HG03342 (cell line): Measurements from ENCODE around the gene CHSY1.

Source experiments
- ATAC-seq: cut with Tn5 transposase; IDR thresholded peaks from one replicate; pipeline ENCODE4 v1.9.1; 2021; ENCODE audit warnings: mild to moderate bottlenecking, moderate library complexity; ENCODE audit not compliant: unreplicated experiment

CHSY1 gene

DNA sequence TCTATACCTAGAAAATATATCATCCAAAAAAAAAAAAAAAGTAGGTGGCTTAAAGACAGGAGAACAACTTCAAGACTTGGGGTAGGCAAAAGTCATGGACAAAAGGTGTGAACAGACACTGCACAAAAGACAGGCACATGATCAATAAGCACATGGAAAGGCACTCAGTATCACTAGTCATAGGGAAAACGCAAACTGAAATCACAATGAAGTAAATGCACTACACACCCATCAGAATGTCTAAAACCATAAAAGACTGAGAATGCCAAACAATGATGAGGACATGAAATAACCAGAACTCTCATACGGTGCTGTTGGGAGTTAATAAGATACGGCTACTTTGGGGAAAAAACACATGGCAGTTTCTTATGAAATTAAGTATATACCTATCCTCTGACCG, 40.0 kb downstream of the CHSY1 start:
- ATAC-seq = no peak

DNA sequence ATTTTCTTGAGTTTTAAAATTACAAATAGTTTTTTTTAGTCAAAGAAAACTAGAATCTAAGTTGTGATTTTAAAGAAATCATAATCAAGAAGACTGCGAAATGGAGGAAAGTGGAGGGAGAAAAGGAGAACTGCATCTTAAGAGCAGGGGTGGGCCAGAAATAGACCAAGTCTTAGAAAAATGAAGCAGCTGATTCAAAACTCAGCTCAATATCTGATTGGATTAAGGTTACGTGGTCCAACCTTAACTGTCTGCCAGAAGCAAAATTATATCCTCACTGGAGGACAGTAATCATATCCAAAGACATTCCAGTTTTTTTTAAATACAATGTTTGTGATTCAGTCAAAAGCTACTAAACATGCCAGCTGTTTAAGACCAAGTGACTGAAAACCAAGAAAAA, 41.4 kb downstream of the CHSY1 start:
- no peak for ATAC-seq

DNA sequence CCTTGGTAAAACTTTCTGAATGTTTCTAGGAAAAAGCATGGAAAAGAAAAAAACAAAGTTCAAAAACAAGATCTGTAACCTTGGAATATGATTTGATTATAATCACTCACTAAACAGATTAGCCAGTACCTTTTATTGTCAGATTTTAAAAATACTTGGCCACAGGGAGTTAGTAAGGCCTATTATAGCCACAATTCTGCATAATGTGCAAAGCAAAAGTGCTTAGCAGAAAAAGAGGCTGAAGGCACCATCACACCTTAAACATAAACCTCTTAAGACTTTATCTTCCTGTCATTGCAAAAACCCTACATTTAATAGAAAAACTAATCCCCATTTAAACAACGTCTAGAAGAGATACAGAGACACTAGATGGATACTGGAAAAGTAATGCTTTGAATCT, 41.8 kb downstream of the CHSY1 start:
- no peak for ATAC-seq

DNA sequence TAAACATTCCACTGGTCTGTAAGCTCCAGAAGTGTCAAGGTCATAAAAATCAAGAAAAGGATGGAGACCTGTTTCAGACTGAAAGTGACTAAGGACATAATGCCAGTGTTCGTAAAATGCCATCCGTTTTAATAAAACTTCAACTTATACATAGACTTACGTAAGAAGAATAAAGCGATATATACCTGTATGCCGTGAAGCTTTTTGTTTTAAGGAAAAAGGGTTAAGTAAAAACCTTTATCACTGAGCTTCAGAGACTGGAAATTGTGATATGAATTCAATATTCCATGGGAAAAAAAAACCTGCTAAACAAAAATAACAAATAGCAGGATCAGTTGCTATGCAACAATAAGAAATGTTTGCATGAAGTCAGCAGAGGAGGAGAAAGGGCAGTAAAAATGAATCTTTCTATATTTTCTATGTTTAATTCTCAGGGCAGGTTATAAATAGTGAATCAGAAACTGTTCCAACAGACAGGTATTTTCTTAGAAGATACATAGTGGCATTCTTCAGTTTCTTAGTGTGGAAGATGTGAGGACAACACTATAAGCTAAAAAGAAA, 42.5 kb downstream of the CHSY1 start:
- ATAC-seq = no peak

DNA sequence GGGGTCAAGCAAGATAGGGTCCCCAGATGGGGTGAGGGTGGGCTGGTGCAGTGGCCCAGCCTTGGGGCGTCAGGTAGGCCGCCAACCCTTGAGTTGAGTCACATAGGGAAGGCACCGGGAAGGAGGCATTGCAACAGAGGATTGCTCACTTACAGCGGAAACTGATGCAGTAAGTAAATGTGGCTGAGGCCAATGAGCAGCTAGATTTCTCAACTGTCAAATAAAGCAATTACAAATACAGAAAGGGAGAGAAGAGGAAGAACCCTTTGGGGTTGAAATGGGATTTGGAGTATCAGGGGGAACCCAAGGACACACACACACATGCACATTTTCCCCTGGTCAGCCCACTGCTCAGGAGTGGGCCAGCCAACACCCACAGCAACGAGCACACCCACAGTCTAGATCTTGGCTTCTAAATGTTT, 44.0 kb downstream of the CHSY1 start:
- ATAC-seq = no peak

DNA sequence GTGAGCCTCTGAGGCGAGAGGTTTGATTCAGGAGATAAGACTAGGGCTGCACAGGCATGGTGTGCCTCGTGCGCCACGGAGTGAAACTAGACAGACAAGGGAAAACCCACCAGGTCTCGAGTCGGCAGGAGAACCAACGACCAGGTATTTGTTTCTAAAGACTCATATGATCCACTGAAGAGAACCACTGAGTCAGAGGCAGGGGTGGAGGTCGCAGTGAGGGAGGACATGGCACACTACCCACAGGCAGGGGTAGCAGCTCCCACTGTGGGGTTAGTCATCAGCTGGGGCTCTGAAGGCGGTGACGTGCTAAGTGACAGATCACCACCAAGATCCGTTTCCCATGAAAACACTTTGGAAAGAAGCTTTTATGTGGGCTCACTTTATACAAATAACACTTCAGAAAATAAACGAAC, 45.7 kb downstream of the CHSY1 start:
- no peak for ATAC-seq

DNA sequence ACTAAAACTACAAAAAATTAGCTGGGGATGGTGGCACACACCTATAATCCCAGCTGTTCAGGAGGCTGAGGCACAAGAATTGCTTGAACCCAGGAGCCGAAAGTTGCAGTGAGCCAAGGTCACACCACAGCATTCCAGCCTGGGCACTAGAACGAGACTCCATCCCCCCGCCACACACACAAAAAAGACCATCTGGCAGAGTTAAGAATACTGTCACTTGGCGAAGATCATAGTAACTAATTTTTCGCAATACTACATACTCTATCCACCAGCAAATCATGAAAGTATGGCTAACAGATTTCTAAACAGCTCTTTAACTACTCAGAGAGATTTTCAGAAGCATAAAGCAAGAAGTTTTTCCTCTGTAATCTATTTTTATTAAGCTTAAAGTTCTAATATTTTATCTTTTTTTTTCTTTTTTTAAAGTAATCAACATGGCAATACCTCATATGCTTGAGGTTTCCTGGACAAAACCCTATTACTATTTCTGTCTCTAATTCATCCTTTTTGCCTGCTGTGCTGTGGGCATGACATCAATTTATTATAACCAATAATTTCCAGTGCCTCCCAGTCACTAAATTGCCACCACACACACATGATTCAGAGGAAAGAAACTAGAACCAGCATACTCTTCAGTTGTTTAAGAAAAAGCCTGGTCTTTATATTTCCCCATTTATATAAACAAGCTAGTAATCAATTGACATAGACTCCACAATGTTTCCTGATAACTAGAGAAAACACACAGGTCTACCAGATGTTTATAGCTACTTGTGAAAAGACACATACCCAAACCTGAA, 46.9 kb downstream of the CHSY1 start:
- no peak for ATAC-seq

DNA sequence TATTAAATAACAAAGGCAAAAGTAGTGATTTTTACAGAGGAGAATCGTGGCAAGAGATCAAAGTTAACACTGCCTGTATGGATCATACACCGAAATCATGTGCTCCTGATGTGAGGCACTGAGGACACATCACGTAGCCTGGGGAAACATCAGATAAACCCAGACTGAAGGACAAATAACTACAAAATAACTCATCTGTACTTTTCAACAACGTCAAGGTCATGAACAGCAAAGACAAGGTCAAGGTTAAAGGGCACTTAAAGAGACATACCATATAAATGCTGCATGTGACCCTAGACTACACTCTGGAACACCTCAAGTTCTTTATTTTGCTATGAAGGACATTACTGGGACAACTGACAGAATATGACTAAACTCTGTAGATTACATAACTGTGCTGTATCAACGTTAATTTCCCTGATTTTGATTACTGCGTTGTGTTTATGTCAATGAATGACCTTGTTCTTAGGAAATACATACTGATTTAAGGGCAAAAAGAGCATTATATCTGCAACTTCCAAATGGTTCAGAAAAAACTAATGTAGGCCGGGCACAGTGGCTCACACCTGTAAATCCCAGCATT, 48.1 kb downstream of the CHSY1 start:
- no peak for ATAC-seq

DNA sequence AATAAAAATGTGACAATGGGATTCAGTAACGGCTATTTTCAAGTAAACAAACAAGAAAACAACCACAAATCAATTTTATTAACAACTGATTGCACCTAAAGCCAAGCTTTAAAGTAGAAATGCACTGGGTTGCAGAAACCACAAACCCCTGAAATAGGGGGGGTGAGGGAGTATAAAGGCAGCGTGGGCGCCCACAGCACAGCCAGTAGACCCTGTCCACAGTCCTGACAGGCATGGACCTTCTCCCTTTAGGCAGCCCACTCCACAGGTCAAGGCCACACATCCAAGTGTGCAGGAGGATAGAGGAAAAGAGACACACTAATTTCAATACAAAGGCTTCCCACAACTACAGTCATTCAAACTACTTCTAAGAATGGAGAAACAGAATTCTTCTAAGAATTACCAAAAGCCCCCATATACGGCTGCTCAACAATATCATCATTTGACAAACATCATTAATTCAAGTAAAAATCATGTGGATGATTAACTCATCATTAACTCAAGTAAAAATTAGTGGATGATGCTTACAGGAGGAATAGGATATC, 48.7 kb downstream of the CHSY1 start:
- ATAC-seq = no peak

DNA sequence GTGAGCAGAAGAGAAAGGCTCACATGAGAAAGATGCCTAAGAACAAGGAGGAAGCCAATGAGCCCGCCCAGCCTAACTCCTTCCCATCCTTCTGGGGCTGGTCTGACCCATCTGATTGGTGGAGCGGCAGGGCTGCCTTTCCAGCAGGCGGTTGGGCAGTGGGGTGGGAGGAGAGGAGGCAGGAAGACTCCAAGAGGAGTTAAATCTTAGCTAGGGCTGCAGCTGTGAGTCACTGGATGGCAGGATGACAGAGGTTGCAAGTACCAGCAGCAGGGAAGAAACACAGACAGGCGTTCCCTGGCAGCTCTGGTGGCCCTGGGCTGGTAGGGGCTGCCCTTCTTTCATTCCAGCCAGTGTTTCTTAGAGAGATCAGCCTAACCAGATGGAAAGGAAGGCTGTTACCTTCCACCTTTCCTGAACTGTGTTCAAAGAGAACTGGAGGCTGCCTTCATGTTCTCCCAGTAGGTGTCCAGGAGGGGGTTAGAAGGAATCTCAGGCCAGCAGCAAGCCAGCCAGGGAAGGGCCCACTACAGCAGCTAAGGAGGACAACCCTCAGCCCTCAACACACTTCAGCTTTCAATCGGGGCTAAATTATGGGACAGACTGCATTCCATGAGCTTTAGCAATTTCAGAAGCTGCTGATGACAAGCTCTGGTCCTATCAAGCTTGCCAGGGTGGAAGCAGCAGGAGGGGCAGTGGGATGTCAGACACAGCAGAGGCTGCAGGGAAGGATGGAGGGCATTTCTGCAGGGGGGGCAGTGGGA, 50.3 kb downstream of the CHSY1 start:
- ATAC-seq = no peak

DNA sequence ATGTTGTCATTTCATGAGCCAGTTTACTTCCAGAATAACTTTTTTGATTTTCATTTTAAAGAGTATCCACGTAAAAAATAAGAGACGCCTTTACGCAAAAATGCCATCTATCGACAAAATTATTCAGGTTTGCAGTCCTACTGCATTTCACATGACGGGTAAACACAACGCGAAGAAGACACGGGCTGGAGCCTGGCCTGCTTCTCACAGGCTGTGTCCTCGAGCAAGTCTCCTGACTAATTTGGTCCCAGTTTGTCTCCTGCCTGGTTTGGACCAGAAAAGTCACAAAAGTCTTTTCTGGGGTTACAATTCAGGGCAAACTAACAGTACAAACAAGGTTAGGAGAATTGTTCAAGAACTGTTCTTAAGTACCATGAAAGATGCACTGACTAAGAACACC, 51.7 kb downstream of the CHSY1 start:
- no peak for ATAC-seq

DNA sequence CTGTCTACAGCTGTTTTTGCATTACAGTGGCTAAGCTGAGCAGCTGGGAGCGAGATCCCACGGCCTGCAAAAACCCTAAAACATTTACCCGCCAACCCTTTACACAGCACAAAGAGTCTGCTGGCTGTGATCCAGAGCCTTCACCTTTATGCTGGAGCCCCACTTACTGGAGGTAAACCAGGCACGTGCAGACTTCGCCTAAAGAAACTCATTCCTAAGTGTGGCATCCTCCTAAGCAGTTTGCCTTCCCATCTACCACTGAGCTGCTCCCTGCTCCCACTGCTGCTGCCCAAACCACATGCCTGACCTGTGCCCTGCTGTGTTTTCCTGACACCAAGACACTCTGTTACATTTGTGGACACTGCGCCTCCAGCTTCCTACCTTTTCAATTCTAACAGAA, 53.0 kb downstream of the CHSY1 start:
- no peak for ATAC-seq

DNA sequence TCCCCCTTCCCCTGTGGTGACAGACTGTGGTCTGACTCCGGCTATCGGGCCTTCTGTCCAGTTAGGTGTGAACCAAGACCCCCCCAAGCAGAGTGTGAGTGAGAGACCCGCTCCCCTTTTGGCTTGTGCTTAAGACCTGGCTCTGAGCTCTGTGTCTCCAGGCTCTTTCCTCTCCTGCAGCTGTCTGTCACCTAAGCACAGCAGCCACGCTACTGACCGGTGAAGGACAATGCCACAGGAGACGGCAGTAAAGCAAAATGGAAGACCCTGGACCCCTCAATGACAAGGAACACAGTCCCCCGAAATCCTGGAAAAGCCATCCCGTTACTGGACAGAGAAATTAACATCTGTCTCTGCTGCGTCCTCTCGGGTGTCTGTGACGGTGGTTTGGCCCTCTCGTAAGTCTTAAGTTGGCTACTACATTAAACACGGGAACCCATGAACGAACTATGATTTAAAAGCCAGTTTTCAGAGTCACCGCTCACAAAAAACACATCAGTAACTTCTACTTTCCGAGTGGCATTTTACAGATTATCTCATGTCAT, 53.7 kb downstream of the CHSY1 start:
- ATAC-seq = no peak

DNA sequence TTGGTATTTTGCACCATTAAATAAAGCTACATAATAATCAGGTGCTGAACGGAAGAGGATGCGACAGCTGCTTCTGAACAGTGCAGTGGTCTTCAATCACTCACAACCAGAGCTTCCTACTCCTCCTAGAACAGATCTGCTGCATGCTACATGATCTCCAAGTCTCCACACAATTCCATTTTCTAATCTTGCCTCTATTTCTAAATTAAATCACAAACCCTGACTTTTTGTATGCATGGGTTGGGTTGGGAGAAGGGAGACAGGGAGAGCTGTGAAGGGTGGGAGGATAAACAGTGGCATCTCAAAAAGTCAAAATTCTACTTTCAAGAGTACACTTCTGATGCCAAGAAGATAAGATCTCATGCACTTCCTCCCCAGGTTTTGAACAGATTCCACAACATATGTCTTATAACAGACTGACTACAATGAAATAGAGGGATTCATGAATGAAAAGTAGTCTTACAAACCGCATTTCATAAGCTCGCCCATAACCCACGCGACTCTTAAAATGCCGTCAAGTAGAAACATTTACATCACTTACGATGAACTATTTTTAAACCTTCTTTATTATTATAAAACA, 57.2 kb downstream of the CHSY1 start:
- ATAC-seq = no peak

DNA sequence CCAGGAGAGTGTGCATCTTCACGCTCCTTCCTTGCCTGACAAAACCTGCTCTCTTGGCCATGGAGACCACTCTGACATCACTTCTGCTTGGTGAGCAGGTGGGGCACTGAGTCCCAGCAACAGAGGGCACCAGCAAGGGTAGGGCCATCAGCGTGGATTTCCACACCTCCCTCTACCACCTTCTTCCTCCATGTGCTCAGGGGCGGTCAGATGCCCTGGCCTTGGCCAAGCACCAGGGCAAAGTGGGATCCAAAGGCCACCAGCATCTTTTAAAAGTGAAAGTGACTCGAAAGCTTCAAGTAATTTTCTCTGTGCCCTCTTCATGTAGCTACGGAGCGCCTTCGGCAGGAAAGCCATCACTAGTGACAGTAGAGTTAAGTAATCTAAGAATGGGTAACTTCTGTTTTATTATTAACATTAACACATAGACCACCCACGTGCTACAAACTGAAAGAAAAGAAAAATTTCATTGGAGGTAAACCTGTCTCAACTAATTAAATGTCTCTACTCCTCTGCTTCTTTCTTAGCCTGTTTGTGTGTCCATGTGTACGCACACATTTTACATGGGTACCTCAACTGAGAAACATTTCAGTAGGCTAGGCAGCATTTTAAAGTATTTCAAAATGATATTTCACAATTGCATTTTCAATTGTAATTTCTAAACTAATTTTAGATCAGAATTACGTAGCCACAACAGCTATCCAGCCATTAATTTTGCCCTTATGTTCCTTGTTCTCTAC, 57.9 kb downstream of the CHSY1 start:
- no peak for ATAC-seq

DNA sequence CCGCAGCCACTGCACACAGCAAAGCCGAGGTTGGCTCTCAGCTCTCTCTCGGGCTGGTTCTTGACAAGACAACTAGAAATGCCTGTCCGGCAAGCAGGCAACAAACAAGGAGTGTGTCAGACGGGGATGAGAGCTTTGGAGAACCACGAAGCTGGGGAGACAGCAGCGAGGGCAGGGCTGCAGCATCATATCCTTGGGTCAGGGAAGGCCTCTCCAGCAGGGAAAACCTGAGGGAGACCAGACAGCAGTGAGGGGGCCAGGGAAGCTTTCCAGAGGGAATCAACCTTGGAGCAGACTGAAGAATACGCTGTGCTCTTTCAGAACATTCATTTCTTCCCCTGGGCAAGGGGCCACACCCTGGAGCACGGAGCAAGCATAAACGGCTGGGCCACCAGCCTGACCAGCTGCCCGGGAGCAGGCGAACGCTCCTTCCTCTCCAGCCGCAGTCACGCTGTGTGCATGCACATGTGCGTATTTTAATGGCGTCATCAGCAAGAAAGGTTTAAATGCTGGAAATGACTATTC, 58.7 kb downstream of the CHSY1 start:
- no peak for ATAC-seq

DNA sequence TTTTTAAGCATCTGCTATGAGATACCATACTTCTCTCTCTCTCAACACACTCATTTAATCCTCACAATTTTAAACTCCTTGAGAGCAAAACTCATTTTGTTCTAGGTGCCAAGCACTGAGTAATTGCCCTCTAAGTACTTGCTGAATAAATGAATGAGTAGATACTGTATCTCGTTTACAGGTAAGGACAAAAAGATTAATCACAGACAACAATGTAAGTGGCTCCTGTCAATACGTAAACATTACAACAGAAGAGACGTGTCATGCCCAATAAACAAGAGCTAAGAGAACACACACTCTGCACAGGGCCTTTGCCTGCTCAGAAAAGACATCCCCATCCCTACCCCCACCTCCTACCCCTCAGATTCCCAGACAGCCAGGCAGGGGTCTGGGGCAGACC, 59.8 kb downstream of the CHSY1 start:
- no peak for ATAC-seq

DNA sequence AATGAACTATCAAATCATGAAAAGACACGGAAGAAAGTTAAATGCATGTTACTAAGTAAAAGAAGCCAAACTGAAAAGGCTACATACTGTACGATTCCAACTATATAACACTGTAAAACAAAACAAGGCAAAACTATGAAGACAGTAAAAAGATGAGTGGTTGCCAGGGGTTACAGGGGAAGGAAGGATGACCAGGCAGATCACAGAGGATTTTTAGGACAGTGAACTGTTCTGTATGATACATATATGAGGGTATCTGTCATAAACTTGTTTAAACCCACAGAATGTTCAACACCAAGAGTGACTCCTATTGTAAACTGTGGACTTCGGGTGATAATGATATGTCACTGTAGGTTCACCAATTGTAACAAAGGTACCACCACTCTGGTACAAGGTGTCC, 60.6 kb downstream of the CHSY1 start:
- ATAC-seq = no peak

DNA sequence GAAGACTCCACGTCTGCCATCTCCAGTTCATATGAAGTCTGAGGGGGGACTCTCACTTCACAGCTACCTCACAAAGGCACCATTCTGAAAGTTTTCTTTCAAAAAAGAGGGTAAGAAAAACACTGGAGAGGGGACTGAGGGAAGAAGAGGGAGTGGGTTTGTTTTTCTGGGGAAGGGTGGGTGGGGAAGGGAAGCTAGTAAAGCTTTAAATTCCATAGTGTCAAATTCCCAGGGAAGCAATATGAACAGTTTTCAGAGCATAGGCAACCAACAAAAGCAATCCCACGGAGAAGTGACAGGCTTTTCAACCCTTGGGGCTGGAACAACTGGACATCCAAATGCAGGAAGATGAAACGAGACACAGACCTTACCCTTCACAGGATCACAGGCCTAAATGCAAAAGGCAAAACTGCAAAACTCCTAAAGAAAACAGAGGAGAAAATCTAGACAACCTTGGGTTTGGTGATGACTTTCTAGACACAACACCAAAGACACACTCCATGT, 61.7 kb downstream of the CHSY1 start:
- ATAC-seq = no peak
